AG04450 (cell line): ENCODE results near the gene PRKD1. TPM values are rescaled to one million over a fixed set of nuclear protein-coding genes. Genes with fewer than 3 reads are reported as not detected.
A peak's percentile ranks its signal among the peaks of the same experiment; 100 is the strongest.

ENCODE experiments used
- CTCF ChIA-PET: fragments of 300-600, 350-600 bp; formaldehyde crosslinking; extraction: SDS; loops from one replicate; lab custom pipeline; 2022; ENCODE audit warnings: antibody characterized with exemption, inconsistent platforms; lab: Charles Lee
- POLR2A ChIA-PET: fragments of 350-600 bp; formaldehyde crosslinking; extraction: SDS; loops from one replicate; lab custom pipeline; 2021; ENCODE audit warnings: antibody characterized with exemption, inconsistent platforms; lab: Yijun Ruan, JAX
- DNase-seq: peaks from one replicate; pipeline ENCODE4 v3.0.0-alpha.2; 2011; ENCODE audit warnings: low read depth, low spot score
- H3K27ac ChIP-seq: one replicate; pipeline ENCODE4 v1.5.1; 2012; ENCODE audit warnings: low read depth, low read length, control low read depth
- H3K27me3 ChIP-seq: one replicate; pipeline ENCODE4 v1.6.0; 2012; ENCODE audit warnings: low read length; ENCODE audit not compliant: control insufficient read depth, insufficient read depth
- H3K4me3 ChIP-seq: 2 replicates; pipeline ENCODE4 v1.5.1; 2011; ENCODE audit warnings: mild to moderate bottlenecking, low read depth, low read length, control low read depth
- H3K9me3 ChIP-seq: 2 replicates; pipeline ENCODE4 v1.5.1; 2012; ENCODE audit warnings: low read length; ENCODE audit not compliant: control insufficient read depth, insufficient read depth
- polyA plus RNA-seq: library from polyadenylated mRNA; depleted of rRNA; stranded (reverse); fragments of >200 nt; gene quantifications from 2 replicates; pipeline ENCODE4 v1.2.3, GENCODE V29; 2011
- TF ChIP-seq, protein P1 (sequence below): IDR thresholded peaks from 2 replicates; pipeline ENCODE4 v1.5.1; 2011; ENCODE audit warnings: low read depth, low read length, control low read depth, inconsistent platforms

Gene PRKD1
- polyA plus RNA-seq, 1 experiment = 24.5 TPM

DNA sequence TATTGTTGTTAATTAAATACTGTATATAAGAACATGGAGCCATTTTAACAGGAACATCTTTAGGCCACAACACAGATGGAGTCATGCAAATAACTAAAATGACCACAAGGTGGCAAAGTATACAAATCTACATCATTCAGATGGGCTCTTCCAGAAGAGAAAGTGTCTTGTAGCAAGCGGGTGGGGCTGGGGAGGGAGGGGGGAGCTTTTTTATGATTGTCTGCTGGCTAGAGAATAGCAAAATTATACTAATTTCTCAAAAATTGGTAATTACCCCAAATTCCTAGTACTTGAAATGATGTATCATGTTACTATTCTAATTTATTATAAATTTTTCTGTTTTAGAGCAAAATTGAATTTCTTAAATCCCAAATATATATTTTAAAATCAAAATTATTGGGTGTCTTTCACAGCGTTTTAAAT lies 378.7 kb downstream of the PRKD1 start:
- ChIA-PET POLR2A (interaction anchor here (0.7 kb wide), 1 partner anchor 673 kb away, joined by 3 read pairs; no protein-coding TSS in a partner anchor), CTCF (interaction anchor here (0.6 to 9.3 kb wide), 50 partner anchors 9 to 1385 kb away, joined by 3 to 137 read pairs (median 4); partner anchors contain the start of gene PRKD1)
- Histone ChIP-seq H3K27me3 (no peaks in the 10 kb centered on the region), H3K27ac (no peak overlapping the region), H3K4me3 (no peak overlapping the region), H3K9me3 (no peaks in the 10 kb centered on the region)
- DNase-seq = peak; percentile 42
- TF ChIP-seq, protein P1, sequence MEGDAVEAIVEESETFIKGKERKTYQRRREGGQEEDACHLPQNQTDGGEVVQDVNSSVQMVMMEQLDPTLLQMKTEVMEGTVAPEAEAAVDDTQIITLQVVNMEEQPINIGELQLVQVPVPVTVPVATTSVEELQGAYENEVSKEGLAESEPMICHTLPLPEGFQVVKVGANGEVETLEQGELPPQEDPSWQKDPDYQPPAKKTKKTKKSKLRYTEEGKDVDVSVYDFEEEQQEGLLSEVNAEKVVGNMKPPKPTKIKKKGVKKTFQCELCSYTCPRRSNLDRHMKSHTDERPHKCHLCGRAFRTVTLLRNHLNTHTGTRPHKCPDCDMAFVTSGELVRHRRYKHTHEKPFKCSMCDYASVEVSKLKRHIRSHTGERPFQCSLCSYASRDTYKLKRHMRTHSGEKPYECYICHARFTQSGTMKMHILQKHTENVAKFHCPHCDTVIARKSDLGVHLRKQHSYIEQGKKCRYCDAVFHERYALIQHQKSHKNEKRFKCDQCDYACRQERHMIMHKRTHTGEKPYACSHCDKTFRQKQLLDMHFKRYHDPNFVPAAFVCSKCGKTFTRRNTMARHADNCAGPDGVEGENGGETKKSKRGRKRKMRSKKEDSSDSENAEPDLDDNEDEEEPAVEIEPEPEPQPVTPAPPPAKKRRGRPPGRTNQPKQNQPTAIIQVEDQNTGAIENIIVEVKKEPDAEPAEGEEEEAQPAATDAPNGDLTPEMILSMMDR = peak; percentile 60

- Histone ChIP-seq H3K4me3 (no peak overlapping the region), H3K9me3 (no peaks in the 10 kb centered on the region), H3K27me3 (no peaks in the 10 kb centered on the region), H3K27ac (no peak overlapping the region)
- TF ChIP-seq, protein P1 = no peak
- ChIA-PET CTCF (interaction anchor here (1.1 to 1.7 kb wide), 4 partner anchors 460 to 794 kb away, joined by 4 to 6 read pairs (median 5); no protein-coding TSS in a partner anchor), POLR2A (no interaction called here)
- no peak for DNase-seq
Measured at GRCh38 chr14:29545714-29546113, 381.9 kb downstream of the PRKD1 start.

- ChIA-PET CTCF (interaction anchor here (0.6 to 6.9 kb wide), 8 partner anchors 9 to 867 kb away, joined by 3 to 101 read pairs (median 3); no protein-coding TSS in a partner anchor), POLR2A (interaction anchor here (0.9 kb wide), 1 partner anchor 778 kb away, joined by 3 read pairs; no protein-coding TSS in a partner anchor)
- Histone ChIP-seq H3K27me3 (no peaks in the 10 kb centered on the region), H3K9me3 (no peaks in the 10 kb centered on the region), H3K4me3 (no peak overlapping the region), H3K27ac (no peak overlapping the region)
- TF ChIP-seq, protein P1 = peak; percentile 59
- no peak for DNase-seq
Measured at GRCh38 chr14:29536886-29537511, 390.6 kb downstream of the PRKD1 start.

GRCh38 chr14:29529418-29529817 lies 398.2 kb downstream of the PRKD1 start:
- Histone ChIP-seq H3K27ac (no peak overlapping the region), H3K27me3 (no peaks in the 10 kb centered on the region), H3K4me3 (no peak overlapping the region), H3K9me3 (no peaks in the 10 kb centered on the region)
- CTCF ChIA-PET = interaction anchor here (0.6 to 4.1 kb wide), 14 partner anchors 9 to 785 kb away, joined by 3 to 45 read pairs (median 4); no protein-coding TSS in a partner anchor
- TF ChIP-seq, protein P1 = peak; percentile 54
- no peak for DNase-seq
- POLR2A ChIA-PET = no interaction called here

GRCh38 chr14:29528889-29529288 lies 398.8 kb downstream of the PRKD1 start:
- POLR2A ChIA-PET = no interaction called here
- H3K4me3 ChIP-seq = no peak overlapping the region
- CTCF ChIA-PET = interaction anchor here (0.6 to 4.1 kb wide), 14 partner anchors 8 to 785 kb away, joined by 3 to 45 read pairs (median 3); no protein-coding TSS in a partner anchor
- no peak overlapping the region for H3K27ac ChIP-seq
- no peaks in the 10 kb centered on the region for H3K9me3 ChIP-seq
- H3K27me3 ChIP-seq = no peaks in the 10 kb centered on the region
- no peak for DNase-seq
- TF ChIP-seq, protein P1 = no peak
